Cardiac septum (tissue), 1 donor: ENCODE measurements around the gene TYMP. TPM values are rescaled to one million over a fixed set of nuclear protein-coding genes. Genes with fewer than 3 reads are reported as not detected.

ENCODE experiments used
- DNase-seq: peaks from one replicate; pipeline ENCODE4 v3.0.0-alpha.2; 2020; ENCODE audit warnings: low spot score
- intact Hi-C: fragments of 100-400 bp; cut with DNase I; formaldehyde crosslinking; loops from one replicate; pipeline ENCODE4 v1.14.0; 2022
- total RNA-seq: library from RNA; stranded (reverse); fragmentation: NEBNext Ultra II Directional; extraction: Animal tissue kit (Norgen Biotek cat#: 25700); gene quantifications from one replicate; pipeline ENCODE4 v1.2.1, GENCODE V29; 2021
- donor health status: DM: no; HTN: no; CAD: no.

The TYMP gene
- total RNA-seq, 1 donor from 2014 or later, result 18.3 TPM

- intact Hi-C loops, result loop anchor here (5.0 kb wide), 1 partner anchor 37 kb away; the partner anchor contains the start of gene SCO2
- DNase-seq, result no peak
These were observed 34.5 kb upstream of the TYMP start for GRCh38 chr22:50564289-50564688.

- intact Hi-C loops, result loop anchor here (1.0 to 5.0 kb wide), 3 partner anchors 15 to 36 kb away; partner anchors contain the start of genes CHKB, CPT1B and SCO2
- no peak for DNase-seq
These were observed 33.8 kb upstream of the TYMP start for GRCh38 chr22:50563413-50564160.

GRCh38 chr22:50562523-50563412 lies 33.0 kb upstream of the TYMP start, which contains the start of gene SYCE3:
Gene SYCE3 (minus strand): TSS chr22:50562919. CDS start chr22:50556405, 6,514 bp downstream.
- intact Hi-C loops, result loop anchor here (1.0 to 5.0 kb wide), 3 partner anchors 16 to 35 kb away; partner anchors contain the start of genes CHKB, CPT1B and SCO2
- peak; percentile 100 for DNase-seq

GRCh38 chr22:50561401-50562358 lies 31.9 kb upstream of the TYMP start:
- intact Hi-C loops, result loop anchor here (2.0 to 5.0 kb wide), 2 partner anchors 21 to 34 kb away; partner anchors contain the start of genes CHKB and SCO2
- DNase-seq, result no peak

- no peak for DNase-seq
- intact Hi-C loops, result loop anchor here (5.0 kb wide), 1 partner anchor 33 kb away; the partner anchor contains the start of gene SCO2
These were observed 30.2 kb upstream of the TYMP start for GRCh38 chr22:50560034-50560433.

GRCh38 chr22:50556703-50557102 lies 26.9 kb upstream of the TYMP start:
- DNase-seq, result no peak
- intact Hi-C loops, result no loop called here

- no peak for DNase-seq
- intact Hi-C loops, result no loop called here
These were observed 23.5 kb upstream of the TYMP start for GRCh38 chr22:50553310-50553709.

- no peak for DNase-seq
- intact Hi-C loops, result no loop called here
These were observed 21.4 kb upstream of the TYMP start for GRCh38 chr22:50551160-50551752.

GRCh38 chr22:50550395-50550794 lies 20.6 kb upstream of the TYMP start:
- intact Hi-C loops, result no loop called here
- no peak for DNase-seq

GRCh38 chr22:50548921-50549790 lies 19.3 kb upstream of the TYMP start:
- intact Hi-C loops, result no loop called here
- DNase-seq, result no peak

GRCh38 chr22:50548040-50548920 lies 18.5 kb upstream of the TYMP start:
- intact Hi-C loops, result no loop called here
- no peak for DNase-seq

GRCh38 chr22:50547263-50547985 lies 17.6 kb upstream of the TYMP start:
- DNase-seq, result no peak
- intact Hi-C loops, result no loop called here

GRCh38 chr22:50546326-50547262 lies 16.8 kb upstream of the TYMP start:
- intact Hi-C loops, result no loop called here
- no peak for DNase-seq

- intact Hi-C loops, result no loop called here
- DNase-seq, result no peak
These were observed 15.9 kb upstream of the TYMP start, which contains the start of gene KLHDC7B for GRCh38 chr22:50545522-50546325. Gene KLHDC7B (plus strand): TSS chr22:50545899. CDS start chr22:50546244, 345 bp downstream.
